Activated CD8-positive, alpha-beta memory T cell treated with anti-CD3 and anti-CD28 coated beads, Interleukin-2, amount 50 U/mL, for 24 hours (primary cell): ENCODE results near the gene TLE4.
"Not testable (repeated sequence)": the region's sequence is repeated elsewhere in the genome, so short reads cannot be mapped to it uniquely, and the experiment has no call there.

ENCODE experiments used
- DNase-seq: peaks from one replicate; pipeline ENCODE4 v3.0.0-alpha.2; 2020; ENCODE audit errors: extremely low read depth

The TLE4 gene

DNA sequence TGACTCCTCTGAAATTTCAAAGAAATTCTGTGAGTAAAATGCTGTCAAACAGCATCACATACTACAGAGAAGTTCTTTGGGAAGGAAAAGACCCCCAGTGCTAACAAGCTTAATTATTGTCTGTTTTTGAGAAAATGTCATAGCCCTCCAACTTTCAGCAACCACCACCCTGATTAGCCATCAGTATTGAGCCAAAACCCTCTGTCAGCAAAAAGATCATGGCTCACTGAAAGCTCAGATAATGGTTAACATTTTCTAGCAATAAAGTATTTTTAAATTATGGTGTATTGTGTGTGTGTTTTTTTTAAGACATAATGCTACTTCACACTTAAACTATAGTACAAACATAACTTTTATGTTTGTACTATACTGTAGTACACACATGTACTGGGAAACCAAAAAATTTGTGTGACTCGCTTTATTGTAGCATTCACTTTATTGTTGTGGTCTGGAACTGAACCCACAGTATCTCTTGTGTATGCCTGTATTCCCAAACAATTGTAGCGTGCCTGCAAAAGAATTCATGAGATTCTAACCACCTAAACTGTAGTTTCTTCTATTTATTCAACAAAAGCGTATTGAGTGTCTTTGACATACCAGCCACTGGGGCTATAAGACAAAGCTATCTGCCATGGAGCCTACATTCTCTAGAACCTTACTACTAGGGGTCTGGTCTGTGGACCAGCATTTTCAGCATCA, 31.6 kb downstream of the TLE4 start:
- no peak for DNase-seq

DNA sequence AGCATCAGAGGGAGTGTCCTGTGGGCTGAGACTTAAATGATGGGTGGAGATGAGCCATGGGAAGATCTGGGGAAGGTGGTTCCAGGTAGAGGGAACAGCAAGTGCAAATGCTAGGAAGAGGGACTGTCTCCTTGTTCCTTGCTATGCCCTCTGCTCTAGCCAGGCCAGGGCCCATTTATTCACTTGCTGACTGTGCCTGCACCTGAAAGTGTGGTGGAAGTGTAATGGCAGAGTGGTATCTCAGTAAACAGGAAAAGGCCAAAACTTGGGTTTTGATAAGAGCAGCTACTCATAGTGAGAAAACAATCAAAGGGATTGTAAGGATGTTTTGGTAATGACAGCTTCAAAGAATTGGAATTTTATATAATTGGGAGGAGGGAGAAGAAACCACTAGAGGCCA, 32.4 kb downstream of the TLE4 start:
- DNase-seq, result no peak

DNA sequence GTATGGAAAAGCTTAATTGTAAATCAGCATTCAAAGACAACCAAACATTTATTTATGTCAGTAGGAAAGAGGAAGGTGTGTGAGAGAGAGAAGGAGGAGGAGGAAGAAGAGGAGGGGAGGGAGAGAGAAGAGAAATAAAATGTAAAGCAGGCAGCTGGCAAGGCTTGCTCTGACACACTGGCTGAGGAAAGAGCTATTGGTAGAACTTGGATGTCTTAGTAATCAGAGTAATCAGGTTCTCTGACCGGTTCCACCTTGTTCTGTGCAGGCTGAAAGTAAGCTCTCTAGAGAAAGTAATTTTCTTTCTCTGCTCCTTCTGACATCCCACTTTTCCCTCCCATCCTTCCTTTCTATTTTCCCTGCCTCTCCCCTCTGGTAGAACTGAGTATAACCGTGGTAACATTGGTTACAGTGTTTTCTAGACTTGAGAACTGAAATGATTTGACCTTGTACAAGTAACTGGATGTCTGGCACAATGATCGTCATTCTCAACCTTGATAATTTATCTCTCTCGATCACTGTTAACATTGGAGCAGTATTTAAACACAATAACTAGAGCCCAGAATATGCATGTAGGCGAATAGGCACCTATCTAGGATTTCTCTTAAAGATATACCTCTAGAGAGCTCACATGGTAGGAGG, 33.3 kb downstream of the TLE4 start:
- DNase-seq, result no peak

DNA sequence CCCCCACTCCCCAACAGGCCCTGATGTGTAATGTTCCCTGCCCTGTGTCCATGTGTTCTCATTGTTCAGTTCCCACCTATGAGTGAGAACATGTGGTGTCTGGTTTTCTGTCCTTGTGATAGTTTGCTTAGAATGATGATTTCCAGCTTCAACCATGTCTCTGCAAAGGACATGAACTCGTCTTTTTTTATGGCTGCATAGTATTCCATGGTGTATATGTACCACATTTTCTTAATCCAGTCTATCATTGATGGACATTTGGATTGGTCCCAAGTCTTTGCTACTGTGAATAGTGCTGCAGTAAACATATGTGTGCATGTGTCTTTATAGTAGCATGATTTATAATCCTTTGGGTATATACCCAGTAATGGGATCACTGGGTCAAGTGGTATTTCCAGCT, 34.8 kb downstream of the TLE4 start:
- not testable (repeated sequence) for DNase-seq

DNA sequence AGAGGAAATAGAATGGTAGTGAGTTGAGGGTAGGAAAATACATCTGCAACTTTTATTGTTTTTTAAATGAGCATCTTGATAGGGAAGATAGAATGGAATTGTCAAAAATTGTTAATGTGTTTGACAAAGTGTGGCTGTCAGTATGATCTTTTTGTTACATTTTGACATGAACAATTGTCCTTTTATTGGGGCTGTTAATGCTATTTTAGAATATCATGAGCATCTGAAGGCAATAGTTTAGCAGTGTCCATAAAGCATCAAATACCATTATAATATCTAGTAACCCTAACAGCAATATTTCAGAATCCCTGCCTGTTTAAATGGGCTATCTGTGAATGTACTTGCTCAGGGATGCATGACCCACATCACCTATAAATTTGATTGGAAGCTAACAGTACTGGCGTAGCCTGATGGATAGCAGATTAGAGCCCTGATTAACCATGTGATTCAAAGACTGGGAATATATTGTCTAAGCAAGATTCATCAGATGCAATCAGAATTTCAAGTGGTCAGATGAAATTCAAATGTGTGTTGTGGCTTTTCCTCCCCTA, 37.8 kb downstream of the TLE4 start:
- DNase-seq, result no peak

DNA sequence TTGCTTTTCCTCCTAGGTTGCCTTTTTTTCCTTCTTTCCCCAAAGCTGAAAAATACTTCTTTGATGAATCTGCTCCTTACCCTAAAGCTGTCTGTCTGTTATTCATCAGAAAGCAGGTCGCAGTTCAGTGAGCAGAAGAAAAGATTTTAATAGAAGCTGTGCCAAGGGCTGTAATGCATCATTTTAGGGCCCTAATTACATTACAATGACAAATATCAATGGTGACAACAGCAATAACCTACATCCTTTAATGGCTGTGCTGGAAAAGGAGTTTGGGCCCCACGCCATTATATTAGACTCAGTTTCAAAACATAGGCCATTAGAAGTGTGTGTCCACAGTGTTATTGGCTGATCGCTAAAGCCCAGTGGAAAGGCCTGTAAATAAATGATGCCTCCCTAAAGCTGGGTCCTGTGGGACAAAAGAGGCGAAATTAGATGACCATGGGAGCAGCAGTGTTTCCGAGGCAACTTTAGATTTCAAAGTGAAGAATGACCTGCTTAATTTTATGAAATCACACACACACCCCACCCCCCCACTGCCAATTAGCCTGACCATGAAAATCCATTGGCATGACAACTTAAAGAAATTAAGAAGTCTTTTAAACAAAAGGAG, 38.4 kb downstream of the TLE4 start:
- no peak for DNase-seq

DNA sequence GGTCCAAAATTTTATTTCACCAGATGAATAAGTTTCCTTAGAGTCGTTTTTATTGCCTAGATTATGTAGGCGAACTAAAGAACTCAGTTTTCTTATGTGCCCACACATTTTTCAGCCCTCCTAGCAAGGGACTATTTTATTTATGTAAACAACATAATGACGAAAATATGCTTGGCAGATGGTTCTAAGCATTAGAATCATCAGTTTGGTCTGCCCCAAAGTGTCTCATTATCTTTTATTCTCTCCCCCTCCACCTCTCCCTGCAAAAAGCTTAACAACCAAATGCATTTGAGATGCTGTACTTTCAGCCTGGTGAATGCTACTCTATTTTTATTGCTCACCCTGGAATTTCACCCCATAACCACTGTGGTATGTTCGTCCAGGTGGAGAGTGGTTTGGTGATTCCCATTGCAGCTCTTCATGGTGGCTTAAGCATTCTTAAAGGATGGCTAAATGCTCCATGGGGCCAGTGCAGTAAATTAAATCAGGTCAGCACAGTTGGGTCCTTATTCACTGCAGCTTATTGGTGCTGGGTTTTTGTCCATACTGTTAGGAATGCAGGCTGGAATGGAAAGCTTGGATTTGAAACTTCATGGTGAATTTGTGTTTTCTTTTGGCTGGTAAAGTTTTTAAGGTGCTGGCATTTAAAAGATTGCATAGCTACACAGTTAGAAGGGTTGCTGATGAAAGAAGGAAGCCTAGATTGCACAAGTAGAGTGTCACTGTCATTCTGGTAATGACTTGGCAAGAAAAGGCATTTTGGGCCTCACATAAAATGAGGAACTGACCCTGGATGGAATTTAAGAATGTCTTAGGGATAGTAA, 39.2 kb downstream of the TLE4 start:
- no peak for DNase-seq

DNA sequence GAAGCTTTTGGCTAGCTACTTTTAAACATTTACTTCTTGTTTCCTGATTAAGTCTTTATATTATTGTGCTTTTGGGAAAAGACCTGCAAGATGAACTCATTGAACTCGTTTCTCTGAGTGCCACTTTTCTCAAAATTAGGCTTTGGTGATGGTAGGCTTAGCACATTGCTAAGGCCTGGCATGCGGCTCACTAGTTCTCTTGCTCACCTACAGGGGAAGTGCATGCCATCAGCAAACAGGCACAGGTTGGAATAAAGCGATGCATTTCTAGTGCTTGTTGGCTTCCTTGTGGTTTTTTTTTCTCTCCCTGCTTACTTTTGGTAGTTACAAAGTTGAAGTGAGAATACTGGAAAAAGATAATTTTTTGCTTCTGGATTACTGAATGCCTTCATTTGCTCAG, 41.4 kb downstream of the TLE4 start:
- DNase-seq, result no peak

DNA sequence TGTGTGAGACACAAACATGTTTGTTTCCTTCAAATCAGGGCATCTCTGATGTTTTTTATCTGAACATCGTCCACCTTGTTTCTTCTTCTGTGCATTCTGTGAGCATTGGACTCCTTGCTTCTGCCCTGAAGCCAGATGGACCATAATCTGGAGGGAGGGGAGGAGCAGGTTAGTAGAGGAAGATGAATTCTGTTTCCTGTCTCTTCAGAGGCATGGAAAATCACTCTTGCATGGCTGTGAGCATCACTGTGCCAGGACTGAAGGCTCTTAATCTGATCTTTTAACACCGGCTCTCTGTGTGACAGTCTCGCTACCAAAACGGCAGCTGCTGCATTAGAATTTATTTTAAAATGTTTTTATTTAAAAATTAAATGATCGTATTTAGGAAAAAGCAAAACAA, 43.3 kb downstream of the TLE4 start:
- no peak for DNase-seq

DNA sequence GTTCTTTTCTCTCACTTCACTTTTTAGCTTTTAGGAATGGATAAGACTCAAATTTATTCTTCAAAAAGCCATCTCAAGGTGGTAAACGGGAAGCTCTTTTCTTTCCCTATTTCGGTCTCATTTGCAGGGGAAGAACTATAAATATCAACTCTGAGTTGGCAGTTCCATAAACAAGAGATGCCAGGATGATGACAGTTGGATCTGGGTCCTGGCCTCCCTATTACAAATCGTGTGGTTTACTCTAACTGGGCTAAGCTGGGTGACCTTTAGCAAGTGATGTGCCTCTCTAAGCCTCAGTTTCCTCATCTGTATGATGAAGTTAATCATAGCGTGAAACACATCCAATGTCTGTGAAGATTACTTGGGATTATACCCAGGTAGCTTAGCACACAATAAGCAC, 44.2 kb downstream of the TLE4 start:
- DNase-seq, result no peak

DNA sequence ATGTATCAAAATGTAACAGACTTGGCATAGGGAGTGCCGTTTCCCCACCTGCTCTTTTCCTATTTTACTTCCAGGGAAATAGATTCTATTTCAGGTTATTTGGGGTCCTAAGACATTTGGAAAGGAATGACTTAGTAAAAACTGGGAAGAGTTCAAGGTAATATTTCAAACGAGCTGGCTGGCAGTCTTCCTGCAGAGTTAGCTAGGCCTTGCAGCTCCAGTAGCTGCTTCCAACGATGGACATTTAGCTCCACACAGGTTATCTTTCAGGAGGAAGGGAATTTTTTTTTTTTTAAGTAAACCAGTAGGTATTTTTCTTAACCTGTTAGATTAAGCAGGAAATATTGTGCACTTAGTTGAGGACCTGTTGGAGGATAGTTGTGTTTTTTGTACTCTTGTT, 45.2 kb downstream of the TLE4 start:
- DNase-seq, result no peak

DNA sequence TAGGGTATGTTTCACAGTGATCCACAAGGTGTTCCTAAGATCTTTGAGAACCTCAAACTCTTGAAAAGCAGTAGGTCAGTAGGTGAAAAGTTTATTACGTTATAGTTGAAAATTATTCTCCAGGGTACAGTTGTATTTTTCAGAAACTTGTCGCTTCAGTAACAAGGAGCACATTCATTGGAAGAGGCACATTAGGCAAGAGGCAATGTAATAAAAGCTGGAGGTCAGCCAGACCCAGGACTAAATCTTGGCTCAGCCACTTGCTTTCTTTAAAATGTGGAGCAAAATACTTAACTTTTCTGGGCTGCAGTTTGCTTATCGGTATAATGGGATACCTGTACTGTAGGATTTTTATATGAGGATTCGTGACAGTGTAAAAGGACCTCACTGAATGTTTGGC, 45.6 kb downstream of the TLE4 start:
- DNase-seq, result no peak

DNA sequence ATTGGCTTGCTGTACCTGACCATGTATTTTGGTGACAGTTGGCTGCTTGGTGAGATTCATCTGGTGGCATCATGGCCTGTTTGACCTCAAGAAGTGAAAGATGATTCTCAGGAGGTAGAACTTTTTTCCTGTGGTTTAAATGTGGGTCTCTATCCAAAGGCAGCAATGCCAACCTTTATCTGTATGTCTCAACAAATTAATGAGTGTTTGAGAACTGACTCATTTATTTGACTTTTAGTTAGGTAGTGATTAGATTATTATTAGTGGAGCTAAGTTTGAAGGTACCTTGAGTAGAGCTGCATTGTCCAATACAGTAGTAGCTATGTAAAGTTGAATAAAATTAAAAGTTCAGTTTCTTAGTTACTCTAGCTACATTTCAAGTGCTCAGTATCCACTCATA, 48.2 kb downstream of the TLE4 start:
- no peak for DNase-seq

DNA sequence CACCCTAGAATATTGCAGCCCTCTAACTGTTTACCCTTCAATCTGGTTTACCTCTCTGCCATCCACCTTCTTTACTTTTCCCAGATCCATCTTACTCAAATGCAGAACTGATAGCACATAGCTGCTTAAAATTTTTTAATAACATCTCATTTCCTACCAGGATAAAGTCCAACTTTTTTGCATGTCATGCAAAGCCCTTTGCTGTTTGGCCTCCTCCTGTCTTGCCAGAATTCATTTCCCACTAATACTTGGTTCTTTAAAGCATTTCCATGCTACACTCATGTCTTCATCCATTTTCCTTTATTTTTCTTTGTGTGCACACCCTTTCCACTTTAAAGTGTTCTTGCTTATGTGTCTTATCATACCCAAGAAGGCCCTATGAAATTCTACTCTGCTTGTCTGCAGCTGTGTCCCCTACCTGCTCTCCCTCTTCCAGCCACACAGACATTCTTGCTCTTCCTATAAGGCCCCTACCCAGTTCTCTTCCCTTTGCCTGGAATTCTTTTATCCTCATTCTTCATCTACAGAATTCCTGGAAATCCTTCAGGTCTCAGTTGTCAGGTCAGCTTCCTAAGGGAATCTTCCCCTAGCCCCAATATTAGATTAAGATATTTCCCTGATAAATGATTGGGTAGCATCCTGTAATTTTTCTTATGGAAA, 50.3 kb downstream of the TLE4 start:
- no peak for DNase-seq

DNA sequence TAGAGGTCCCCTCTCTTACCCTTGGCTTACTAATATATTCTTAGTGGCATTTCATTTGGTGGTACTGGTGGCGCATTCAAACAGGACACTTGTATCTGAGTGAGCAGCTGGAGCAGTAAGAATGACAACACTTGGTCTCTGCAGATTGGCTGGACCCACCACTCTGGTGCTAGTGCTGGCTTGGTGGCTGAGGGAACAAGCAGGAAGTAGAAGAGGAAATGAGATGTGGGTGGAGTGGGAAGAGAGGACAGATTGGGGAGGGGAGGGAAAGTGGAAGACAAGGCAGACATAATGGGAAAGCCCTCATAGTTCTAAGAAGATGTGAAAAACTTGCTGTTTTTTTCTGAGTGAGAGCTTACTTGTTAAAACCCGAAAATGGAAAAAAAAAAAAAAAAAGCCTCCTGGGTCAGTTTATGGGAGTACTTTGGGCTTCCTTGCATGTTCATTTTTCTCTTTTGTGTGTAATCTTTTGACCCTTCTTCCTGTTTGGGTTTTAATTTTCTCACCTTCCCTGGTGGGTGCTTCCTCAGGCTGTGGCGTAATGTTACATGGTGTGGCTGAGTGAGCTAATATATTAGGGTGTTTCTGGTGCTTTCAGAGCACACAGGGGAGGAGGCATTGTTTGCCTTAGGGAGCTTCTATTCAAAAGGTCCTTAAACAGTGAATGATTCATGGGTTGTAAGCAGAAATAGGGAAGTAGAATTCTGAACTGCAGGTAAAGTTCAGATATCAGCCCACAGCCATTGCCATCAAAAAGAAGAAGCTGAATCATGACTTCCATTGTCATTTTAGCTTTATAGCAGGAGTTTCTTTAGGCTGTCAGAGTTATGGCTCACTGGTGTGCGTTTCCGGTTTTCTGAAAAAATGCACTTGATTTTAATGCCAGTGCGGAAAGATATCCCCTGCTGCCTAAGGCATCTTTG, 52.3 kb downstream of the TLE4 start:
- no peak for DNase-seq

DNA sequence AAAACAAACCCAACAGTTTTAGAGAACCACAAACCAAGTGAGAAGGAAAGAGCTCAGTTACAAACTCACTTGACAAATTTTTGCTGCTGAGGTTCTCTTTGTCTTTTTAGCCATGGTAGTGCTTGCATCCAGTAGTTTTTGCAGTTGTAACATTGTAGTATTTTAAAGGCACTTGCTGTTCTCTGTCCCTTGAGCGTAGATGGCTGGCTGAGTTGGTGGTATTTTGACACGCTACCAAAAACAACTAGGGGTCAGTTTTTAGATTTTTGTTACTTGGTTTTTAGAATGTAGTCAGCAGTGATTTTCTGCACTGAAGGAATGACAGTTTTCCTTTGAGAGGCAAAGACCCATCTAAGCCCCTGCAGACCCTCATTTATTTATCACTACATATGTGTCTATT, 58.0 kb downstream of the TLE4 start:
- no peak for DNase-seq

DNA sequence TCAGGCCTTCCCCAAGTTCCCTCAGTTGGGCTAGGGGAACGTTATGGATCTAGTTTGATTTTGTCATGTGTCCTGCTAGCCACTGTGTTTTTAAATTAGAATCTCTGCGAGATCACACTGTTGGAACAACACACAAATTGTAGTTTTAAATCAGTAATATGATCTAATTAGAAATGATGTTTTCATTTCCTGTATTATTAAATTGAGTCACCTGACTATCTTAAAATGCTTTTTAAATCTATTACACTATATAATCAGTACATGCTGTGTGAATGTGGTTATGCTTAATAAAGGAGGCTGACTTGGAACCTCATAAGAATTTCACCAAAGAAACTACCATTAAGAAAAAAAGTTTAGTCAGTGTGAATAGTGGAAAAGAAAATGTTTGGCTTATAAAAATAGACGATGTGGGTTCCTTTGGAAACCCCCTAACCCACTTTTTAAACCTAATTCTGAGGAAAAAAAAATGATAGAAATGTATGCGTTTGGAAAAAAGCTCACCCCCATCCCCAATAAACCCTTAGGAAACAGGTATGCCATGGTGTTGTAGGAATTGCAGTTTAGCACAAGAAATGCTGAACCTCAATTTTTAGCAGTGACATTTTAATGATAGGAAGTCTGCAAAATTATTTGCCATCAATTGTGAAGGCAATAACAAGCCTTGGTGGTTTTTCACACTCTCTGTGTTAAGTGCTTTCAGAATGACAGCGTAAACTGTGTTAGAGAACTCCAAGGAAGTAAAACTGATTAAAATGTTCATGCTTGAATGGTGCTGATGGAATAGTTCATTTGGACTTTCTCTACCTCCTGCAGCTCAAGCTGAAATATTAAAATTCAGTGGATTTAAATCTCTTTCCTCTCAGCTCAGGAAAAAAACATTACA, 59.0 kb downstream of the TLE4 start:
- DNase-seq, result no peak

DNA sequence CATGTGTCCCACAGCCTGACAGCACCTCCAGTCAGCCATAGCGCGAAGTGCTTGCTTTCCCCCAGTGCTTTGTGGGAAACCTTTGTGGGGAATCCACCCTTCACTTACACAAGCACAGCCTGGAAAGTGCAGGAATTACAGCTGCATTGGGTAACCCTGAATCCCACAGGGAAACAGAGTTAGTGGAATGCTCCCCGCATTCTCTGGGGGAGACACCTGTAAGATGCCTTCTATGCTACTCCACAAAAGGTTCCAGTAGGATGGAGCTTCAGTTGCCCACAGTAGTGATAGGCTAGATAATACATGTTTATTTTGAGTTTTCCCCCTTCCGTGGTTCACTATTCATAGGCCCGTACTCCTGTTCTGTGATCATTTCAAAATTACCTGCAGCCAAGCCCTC, 60.3 kb downstream of the TLE4 start:
- DNase-seq, result no peak

DNA sequence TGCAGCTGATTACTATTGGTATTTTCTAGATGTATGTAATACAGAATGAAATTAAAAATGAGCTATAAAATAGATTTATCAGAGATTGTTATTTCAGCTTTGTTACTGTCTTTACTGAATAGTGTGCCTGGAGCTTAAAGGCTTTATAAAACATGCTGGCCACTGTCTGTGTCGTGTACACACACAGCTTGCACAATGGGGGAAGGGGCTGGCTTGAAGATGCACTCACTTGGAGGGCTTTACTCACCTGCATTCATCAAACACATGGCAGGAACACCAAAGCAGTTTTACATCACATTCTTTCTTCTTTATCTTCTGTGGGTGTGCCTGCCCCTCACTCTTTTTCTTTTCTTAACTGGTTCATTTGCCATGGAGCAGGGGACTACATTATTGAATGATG, 60.9 kb downstream of the TLE4 start:
- DNase-seq, result no peak

DNA sequence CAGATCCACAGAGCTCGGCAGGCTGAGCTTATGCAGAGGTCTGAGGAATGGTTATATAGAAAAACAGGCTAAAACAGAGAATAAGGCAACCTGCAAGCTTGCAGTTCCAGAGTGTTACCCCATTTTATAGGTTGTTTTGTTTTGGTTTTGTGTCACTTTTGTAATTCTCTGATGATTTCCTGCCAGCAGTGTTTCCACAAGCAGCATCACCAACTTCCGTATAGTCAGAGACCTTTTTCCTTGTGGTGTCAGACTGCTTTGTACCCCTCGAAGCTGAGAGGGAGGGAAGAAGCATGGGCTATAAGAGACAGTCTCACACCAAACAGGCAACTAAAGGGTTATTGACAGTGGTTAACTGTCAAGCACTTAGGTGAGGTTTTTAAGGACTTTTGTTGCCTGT, 61.8 kb downstream of the TLE4 start:
- no peak for DNase-seq
